Colonic mucosa (tissue), 4 donors: ENCODE results near the gene CHRNA4. TPM values are rescaled to one million over a fixed set of nuclear protein-coding genes. Genes with fewer than 3 reads are reported as not detected.

Experiments
- DNase-seq: peaks from one replicate; pipeline ENCODE4 v3.0.0-alpha.2; 2020
- H3K27ac ChIP-seq: fragments of 200-600 bp; one replicate; pipeline ENCODE4 v1.8.0; 2021
- H3K27me3 ChIP-seq: fragments of 200-600 bp; one replicate; pipeline ENCODE4 v1.8.0; 2021
- H3K36me3 ChIP-seq: fragments of 200-600 bp; one replicate; pipeline ENCODE4 v1.8.0; 2021
- H3K4me1 ChIP-seq: fragments of 200-600 bp; one replicate; pipeline ENCODE4 v1.8.0; 2021; ENCODE audit warnings: mild to moderate bottlenecking
- H3K4me3 ChIP-seq: fragments of 200-600 bp; one replicate; pipeline ENCODE4 v1.8.0; 2021
- H3K9ac ChIP-seq, 2 donors: one replicate each; pipeline ENCODE4 v1.7.0; 2013; ENCODE audit warnings: control low read depth in 2 of 2, low read depth in 2 of 2, low read length in 2 of 2
- H3K9me3 ChIP-seq: fragments of 200-600 bp; one replicate; pipeline ENCODE4 v1.8.0; 2021
- CTCF ChIP-seq: fragments of 200-600 bp; IDR thresholded peaks from one replicate; pipeline ENCODE4 v1.8.0; 2022; ENCODE audit warnings: antibody characterized with exemption, mild to moderate bottlenecking
- intact Hi-C: fragments of 100-400 bp; cut with DNase I; formaldehyde crosslinking; loops from one replicate; pipeline ENCODE4 v1.14.1; 2022
- total RNA-seq, 2 donors: library from RNA; stranded (reverse); fragmentation: NEBNext Ultra II Directional in 1 of 2; extraction: Animal tissue kit (Norgen Biotek cat#: 25700) in 1 of 2; gene quantifications; one replicate each; pipeline ENCODE4 v1.2.1, GENCODE V29; 2021
- donor health status: healthy.
- donor health status: DM: no; HTN: no; CAD: no.
- donor health status: DM: no; HTN: no; CAD: no.

The CHRNA4 gene
- total RNA-seq, 2 donors from 2014 or later: 0.05 TPM; not detected in 1

- Histone ChIP-seq H3K36me3 (no peaks in the 10 kb centered on the region), H3K9ac (no peak overlapping the region), H3K27ac (no peak overlapping the region), H3K4me1 (no peaks in the 10 kb centered on the region), H3K27me3 (no peaks in the 10 kb centered on the region), H3K9me3 (no peaks in the 10 kb centered on the region), H3K4me3 (no peak overlapping the region)
- intact Hi-C loops: no loop called here
- TF ChIP-seq CTCF: no peak
- DNase-seq: no peak
Observed at GRCh38 chr20:63351811-63352591, 9.1 kb downstream of the CHRNA4 start.

- TF ChIP-seq CTCF: no peak
- H3K36me3 ChIP-seq: no peaks in the 10 kb centered on the region
- DNase-seq: no peak
Observed at GRCh38 chr20:63351326-63351700, 9.8 kb downstream of the CHRNA4 start.

GRCh38 chr20:63350597-63351325 lies 10.4 kb downstream of the CHRNA4 start:
- H3K4me3 ChIP-seq: no peak overlapping the region
- no peaks in the 10 kb centered on the region for H3K4me1 ChIP-seq
- no peaks in the 10 kb centered on the region for H3K36me3 ChIP-seq
- intact Hi-C loops: no loop called here
- H3K9ac ChIP-seq: no peak overlapping the region
- TF ChIP-seq CTCF: no peak
- no peaks in the 10 kb centered on the region for H3K27me3 ChIP-seq
- H3K9me3 ChIP-seq: no peaks in the 10 kb centered on the region
- DNase-seq: no peak
- H3K27ac ChIP-seq: no peak overlapping the region

More at GRCh38 chr20:63351326-63351700, 9.8 kb downstream of the CHRNA4 start:
- no peak overlapping the region for H3K27ac ChIP-seq
- H3K27me3 ChIP-seq: no peaks in the 10 kb centered on the region
- H3K9ac ChIP-seq: no peak overlapping the region
- no peak overlapping the region for H3K4me3 ChIP-seq
- no peaks in the 10 kb centered on the region for H3K4me1 ChIP-seq
- no peaks in the 10 kb centered on the region for H3K9me3 ChIP-seq
- intact Hi-C loops: no loop called here

GRCh38 chr20:63350196-63350595 lies 11.0 kb downstream of the CHRNA4 start:
- Histone ChIP-seq H3K4me1 (no peaks in the 10 kb centered on the region), H3K27ac (no peak overlapping the region), H3K4me3 (no peak overlapping the region), H3K9ac (no peak overlapping the region), H3K36me3 (no peaks in the 10 kb centered on the region), H3K27me3 (no peaks in the 10 kb centered on the region), H3K9me3 (no peaks in the 10 kb centered on the region)
- intact Hi-C loops: no loop called here
- no peak for TF ChIP-seq CTCF
- DNase-seq: no peak

- H3K9ac ChIP-seq: no peak overlapping the region
- H3K27ac ChIP-seq: no peak overlapping the region
- TF ChIP-seq CTCF: no peak
- H3K4me1 ChIP-seq: no peaks in the 10 kb centered on the region
- no peak for DNase-seq
- H3K27me3 ChIP-seq: no peaks in the 10 kb centered on the region
- no peaks in the 10 kb centered on the region for H3K9me3 ChIP-seq
- H3K36me3 ChIP-seq: no peaks in the 10 kb centered on the region
- intact Hi-C loops: no loop called here
- no peak overlapping the region for H3K4me3 ChIP-seq
Observed at GRCh38 chr20:63349516-63349895, 11.6 kb downstream of the CHRNA4 start.
